Measurements from ENCODE around the gene HIPK1.
A peak's percentile ranks its signal among the peaks of the same experiment; 100 is the strongest.
"Not testable (repeated sequence)": the region's sequence is repeated elsewhere in the genome, so short reads cannot be mapped to it uniquely, and the experiment has no call there.

The HIPK1 gene

DNA sequence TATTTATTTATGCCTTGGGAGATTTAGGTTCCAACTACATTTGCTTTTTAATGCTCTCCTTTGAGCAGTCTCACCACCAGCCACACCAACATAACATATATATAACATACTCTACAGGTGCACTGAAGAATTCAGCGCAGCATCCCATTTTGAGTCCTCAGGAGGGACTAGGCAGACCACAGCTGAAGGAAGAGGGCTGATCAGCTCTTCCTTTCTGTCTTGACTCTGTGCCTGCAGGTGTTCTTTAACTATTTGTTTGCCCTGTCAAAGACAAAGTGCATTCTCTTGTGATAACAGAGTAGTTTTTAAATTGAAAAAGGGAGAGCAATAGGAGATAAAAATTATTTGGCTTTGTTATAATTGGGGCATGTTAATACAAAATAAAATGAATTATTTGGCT, 17.0 kb downstream of the HIPK1 start:
- DNase-seq, result no peak

GRCh38 chr1:113946678-113947387, 17.7 kb downstream of the HIPK1 start:
- no peak for DNase-seq

DNA sequence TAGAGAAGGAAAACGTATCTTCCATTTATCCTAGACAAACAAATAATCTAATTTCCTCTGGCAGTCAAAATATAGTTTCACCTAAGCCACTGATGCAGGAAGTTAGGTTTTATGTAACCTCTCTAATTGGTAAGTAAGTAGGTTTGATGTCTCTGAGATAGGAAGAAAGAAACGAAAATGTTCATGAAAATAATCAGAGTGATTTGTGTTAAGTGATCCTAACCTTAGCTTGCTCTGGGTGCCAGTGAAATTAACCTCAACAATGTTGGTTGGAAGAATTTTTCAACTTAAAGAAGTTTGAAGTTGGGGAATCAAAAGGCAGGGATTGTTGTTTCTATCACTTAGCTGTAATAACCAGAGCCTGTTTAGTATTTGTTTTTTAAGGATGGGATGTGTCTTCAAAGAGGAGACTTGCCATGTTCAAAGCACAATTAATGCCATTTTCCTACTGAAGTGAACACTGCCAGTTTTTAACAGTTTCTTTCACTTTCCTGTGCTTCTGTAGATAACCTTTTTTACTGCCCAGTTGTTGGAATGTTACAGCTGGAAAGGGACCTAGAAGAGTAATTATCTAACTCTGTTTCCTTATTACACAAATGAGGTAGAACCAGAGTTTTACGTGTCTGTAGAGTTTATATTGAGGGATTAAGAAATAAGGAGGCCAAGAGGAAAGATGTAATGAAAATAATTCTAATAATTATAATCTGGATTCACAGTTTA, 18.4 kb downstream of the HIPK1 start:
- no peak for DNase-seq

- DNase-seq, result not testable (repeated sequence)
Measured at GRCh38 chr1:113948151-113948550, 19.0 kb downstream of the HIPK1 start.

DNA sequence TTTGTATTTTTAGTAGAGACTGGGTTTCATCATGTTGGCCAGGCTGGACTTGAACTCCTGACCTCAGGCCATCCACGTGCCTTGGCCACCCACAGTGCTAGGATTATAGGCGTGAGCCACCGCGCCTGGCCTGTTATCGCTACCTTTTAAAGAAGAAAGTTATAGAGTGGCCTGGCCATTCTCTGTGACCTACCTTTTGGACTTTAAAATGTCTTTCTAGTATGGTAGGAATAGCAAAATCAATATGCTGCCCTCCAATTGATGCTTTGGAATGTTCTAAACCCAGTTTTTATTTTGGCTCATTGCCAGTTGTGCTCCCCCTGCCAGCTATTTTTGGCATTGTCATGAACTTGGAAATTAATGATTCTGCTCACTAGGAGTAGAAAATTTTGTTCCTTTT, 19.9 kb downstream of the HIPK1 start:
- DNase-seq, result no peak

DNA sequence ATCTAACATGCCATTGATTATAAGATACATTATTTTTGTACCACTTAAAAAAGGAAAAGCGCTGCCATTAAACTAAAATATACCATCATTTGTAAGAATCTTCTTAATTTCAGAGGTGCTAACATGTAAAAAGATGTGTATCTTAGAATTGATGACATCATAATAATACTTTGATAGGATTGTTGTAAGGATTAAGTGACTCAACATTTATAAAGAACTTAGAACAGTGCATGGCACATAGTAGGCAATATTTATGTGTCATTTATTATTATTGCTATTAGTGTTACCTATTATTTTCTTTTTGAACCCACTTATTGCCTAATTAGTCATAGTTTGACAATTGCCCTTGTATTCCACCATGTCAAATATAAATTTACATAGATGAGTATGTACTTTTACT, 21.8 kb downstream of the HIPK1 start:
- DNase-seq, result no peak

- DNase-seq, result no peak
Measured at GRCh38 chr1:113951719-113952118, 22.6 kb downstream of the HIPK1 start.

DNA sequence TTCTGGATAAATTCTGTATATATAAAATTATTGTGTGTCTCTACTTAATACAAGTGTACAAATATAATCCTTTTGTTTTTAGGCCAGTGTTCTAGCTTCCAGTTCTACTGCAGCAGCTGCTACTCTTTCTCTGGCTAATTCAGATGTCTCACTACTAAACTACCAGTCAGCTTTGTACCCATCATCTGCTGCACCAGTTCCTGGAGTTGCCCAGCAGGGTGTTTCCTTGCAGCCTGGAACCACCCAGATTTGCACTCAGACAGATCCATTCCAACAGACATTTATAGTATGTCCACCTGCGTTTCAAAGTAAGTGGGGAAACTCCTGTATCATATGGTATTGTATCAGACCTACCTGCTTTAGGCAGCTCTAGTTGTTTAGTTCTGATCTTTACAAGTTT, 28.9 kb downstream of the HIPK1 start:
- no peak for DNase-seq

DNA sequence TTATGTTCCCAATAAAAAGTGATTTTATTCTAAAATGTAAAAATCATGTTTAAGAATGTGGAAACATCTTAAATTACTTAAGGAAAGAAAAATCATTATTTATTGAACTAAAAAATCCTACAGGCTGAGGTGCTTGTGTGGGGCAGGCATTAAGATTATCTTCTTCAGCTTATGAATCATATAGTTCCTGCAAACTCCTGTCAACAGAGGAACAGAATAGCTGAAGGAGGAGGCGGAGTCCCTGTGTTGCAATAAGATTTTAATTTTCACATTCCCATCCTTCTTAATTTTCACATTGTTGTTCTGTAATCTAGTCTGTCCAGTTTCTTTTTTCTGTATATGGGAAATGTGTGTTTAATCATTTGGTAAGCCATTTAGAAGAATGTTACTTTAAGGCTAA, 29.6 kb downstream of the HIPK1 start:
- no peak for DNase-seq

- no peak for DNase-seq
Measured at GRCh38 chr1:113963281-113963906, 34.3 kb downstream of the HIPK1 start.

- DNase-seq, result no peak
Measured at GRCh38 chr1:113965703-113966412, 36.7 kb downstream of the HIPK1 start.

GRCh38 chr1:113972954-113973353, 43.8 kb downstream of the HIPK1 start:
- no peak for DNase-seq

- DNase-seq, result no peak
Measured at GRCh38 chr1:113975211-113975895, 46.2 kb downstream of the HIPK1 start.

DNA sequence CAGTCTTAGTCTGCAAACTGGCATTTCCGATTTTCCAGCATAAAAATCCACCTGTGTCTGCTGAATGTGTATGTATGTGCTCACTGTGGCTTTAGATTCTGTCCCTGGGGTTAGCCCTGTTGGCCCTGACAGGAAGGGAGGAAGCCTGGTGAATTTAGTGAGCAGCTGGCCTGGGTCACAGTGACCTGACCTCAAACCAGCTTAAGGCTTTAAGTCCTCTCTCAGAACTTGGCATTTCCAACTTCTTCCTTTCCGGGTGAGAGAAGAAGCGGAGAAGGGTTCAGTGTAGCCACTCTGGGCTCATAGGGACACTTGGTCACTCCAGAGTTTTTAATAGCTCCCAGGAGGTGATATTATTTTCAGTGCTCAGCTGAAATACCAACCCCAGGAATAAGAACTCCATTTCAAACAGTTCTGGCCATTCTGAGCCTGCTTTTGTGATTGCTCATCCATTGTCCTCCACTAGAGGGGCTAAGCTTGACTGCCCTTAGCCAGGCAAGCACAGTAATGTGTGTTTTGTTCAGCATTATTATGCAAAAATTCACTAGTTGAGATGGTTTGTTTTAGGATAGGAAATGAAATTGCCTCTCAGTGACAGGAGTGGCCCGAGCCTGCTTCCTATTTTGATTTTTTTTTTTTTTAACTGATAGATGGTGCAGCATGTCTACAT, 47.6 kb downstream of the HIPK1 start:
- no peak for DNase-seq

DNA sequence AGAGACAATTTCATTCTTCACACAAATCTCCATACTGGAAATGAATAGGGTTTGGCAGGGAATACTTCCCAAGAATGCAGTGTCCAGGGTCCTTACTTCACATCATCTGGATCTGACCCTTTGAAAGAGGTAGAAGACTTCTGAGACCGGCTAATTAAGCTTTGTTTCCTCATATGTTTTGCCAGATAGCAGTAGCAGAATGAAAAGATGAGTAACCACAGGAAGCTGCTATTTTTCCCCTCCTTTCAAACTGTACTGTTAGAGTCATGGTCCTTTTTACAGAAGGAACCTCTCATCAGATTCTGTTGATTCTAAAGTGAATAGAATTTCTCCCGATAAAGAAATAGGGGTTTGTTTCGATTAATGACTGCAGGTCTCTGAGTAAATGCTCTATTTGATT, 48.8 kb downstream of the HIPK1 start:
- DNase-seq, result no peak

DNA sequence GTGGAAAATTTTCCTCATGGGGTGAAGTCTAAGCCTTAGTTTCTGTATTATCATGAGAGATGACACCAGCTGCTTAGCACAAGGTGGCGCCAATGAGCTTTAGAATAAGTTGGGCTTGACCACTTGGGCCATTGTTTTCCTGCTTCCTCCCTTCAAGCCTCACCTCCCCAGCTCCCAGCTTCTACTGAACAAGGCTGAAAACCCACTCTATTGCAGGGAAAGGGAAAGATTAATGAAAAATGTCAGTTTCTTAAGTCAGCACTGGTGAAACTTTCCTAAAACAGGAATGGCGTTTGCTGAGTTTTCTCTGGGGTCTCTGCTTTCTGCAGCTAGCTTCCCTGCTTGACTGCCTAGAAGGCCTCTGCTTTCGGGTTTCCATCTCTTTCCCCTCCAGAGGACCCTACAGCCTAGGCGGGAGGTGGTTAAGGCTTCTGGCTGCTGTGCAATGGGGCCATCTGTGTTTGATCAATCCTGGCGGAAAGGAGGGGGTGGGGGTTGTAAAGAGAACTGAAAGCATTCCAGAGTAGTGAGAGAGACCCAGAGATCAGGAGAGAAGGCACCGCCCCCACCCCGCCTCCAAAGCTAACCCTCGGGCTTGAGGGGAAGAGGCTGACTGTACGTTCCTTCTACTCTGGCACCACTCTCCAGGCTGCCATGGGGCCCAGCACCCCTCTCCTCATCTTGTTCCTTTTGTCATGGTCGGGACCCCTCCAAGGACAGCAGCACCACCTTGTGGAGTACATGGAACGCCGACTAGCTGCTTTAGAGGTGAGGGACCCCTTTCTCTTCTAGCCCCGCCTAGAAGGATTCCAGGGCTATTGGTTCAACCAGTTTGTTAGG, 50.0 kb downstream of the HIPK1 start, which contains the start of gene OLFML3:
Gene OLFML3, plus strand, starts transcription at position 612 of the 840 bp plus-strand sequence. Its CDS starts 43 bp downstream, at position 655.
- peak; percentile 93 for DNase-seq

DNA sequence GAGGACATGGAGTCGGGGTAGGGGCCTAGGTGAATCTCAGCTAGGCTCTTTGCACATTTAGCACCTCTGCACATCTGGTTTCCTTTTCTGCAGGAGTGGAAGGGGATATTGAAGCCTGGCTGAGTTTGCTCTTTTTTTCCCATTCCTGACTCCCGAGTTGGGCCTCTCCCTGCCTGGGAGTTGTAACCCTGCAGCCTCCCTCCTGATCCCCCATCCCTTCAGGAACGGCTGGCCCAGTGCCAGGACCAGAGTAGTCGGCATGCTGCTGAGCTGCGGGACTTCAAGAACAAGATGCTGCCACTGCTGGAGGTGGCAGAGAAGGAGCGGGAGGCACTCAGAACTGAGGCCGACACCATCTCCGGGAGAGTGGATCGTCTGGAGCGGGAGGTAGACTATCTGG, 51.0 kb downstream of the HIPK1 start:
- peak; percentile 87 for DNase-seq

- DNase-seq, result peak; percentile 90
Measured at GRCh38 chr1:113981962-113982931, 53.1 kb downstream of the HIPK1 start.

DNA sequence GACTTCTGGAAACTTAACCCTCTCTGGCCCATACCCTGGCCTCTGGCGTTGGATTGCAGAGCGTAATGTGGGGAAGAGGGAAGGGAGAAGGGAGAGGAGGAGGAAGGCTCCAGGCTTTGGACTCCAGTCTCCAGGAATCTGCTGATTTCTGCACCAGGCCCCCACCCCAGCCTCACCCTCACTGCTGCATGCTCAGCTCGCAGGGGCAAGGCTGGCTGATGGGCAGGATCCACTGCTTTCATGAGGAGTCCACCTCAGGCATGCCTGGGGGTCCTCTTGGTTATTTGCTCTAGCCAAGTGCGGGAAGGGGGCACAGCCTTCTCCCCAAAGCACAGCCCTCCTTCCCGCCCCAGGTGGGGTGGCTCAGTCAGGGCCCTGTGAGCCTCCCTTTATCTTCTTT, 53.8 kb downstream of the HIPK1 start:
- DNase-seq, result no peak

GRCh38 chr1:113983391-113983790, 54.3 kb downstream of the HIPK1 start:
- DNase-seq, result peak; percentile 58

Measured in femur (tissue), 1 donor.